ENCODE data around the gene ICE1.

Gene ICE1

GRCh38 chr5:5423586-5423985 is 1.1 kb downstream of the ICE1 start:
- peaks cover 7% of the 10 kb centered on the region for H3K9me3 ChIP-seq (ENCODE audit: insufficient read depth, low read length)
- peak overlapping the region; percentile 82 for H3K4me3 ChIP-seq (ENCODE audit: insufficient read length, low read depth)
- TF ChIP-seq YY1 (IDR thresholded peaks at IDR 0.05; ENCODE audit: insufficient read depth, insufficient read length) = no peak
- TF ChIP-seq SUZ12 (IDR thresholded peaks at IDR 0.05; ENCODE audit: extremely low read depth, insufficient read depth, insufficient read length) = no peak
- no peak for TF ChIP-seq ZNF274 (IDR thresholded peaks at IDR 0.05; ENCODE audit: low read depth, low read length)
- no peaks in the 10 kb centered on the region for H3K27me3 ChIP-seq (ENCODE audit: insufficient read depth, insufficient read length)
- no peak for DNase-seq (ENCODE audit: low read depth, low spot score)
- no peaks in the 10 kb centered on the region for H3K4me1 ChIP-seq (ENCODE audit: insufficient read depth, insufficient read length)
- H3K9ac ChIP-seq (ENCODE audit: insufficient read length, low read depth) = peak overlapping the region; percentile 85
- H3K36me3 ChIP-seq (ENCODE audit: insufficient read depth, insufficient read length, low read length) = peaks cover 14% of the 10 kb centered on the region

- peaks cover 7% of the 10 kb centered on the region for H3K9me3 ChIP-seq (ENCODE audit: insufficient read depth, low read length)
- H3K4me3 ChIP-seq (ENCODE audit: insufficient read length, low read depth) = no peak overlapping the region
- H3K9ac ChIP-seq (ENCODE audit: insufficient read length, low read depth) = no peak overlapping the region
- H3K36me3 ChIP-seq (ENCODE audit: insufficient read depth, insufficient read length, low read length) = peaks cover 22% of the 10 kb centered on the region
- no peak for TF ChIP-seq ZNF274 (IDR thresholded peaks at IDR 0.05; ENCODE audit: low read depth, low read length)
- no peak for TF ChIP-seq SUZ12 (IDR thresholded peaks at IDR 0.05; ENCODE audit: extremely low read depth, insufficient read depth, insufficient read length)
- TF ChIP-seq YY1 (IDR thresholded peaks at IDR 0.05; ENCODE audit: insufficient read depth, insufficient read length) = no peak
- H3K4me1 ChIP-seq (ENCODE audit: insufficient read depth, insufficient read length) = no peaks in the 10 kb centered on the region
- no peak for DNase-seq (ENCODE audit: low read depth, low spot score)
- no peaks in the 10 kb centered on the region for H3K27me3 ChIP-seq (ENCODE audit: insufficient read depth, insufficient read length)
Observed at GRCh38 chr5:5424736-5425135, 2.3 kb downstream of the ICE1 start.

GRCh38 chr5:5430136-5430535 is 7.7 kb downstream of the ICE1 start:
- Histone ChIP-seq H3K27me3 (ENCODE audit: insufficient read depth, insufficient read length) (no peaks in the 10 kb centered on the region), H3K4me3 (ENCODE audit: insufficient read length, low read depth) (no peak overlapping the region), H3K9me3 (ENCODE audit: insufficient read depth, low read length) (peaks cover 7% of the 10 kb centered on the region), H3K9ac (ENCODE audit: insufficient read length, low read depth) (no peak overlapping the region), H3K36me3 (ENCODE audit: insufficient read depth, insufficient read length, low read length) (peaks cover 21% of the 10 kb centered on the region), H3K4me1 (ENCODE audit: insufficient read depth, insufficient read length) (no peaks in the 10 kb centered on the region)
- DNase-seq (ENCODE audit: low read depth, low spot score) = no peak
- TF ChIP-seq ZNF274 (IDR thresholded peaks at IDR 0.05; ENCODE audit: low read depth, low read length) = no peak
- no peak for TF ChIP-seq YY1 (IDR thresholded peaks at IDR 0.05; ENCODE audit: insufficient read depth, insufficient read length)

GRCh38 chr5:5432020-5432707 is 9.7 kb downstream of the ICE1 start:
- TF ChIP-seq ZNF274 (IDR thresholded peaks at IDR 0.05; ENCODE audit: low read depth, low read length) = no peak
- no peaks in the 10 kb centered on the region for H3K27me3 ChIP-seq (ENCODE audit: insufficient read depth, insufficient read length)
- peaks cover 17% of the 10 kb centered on the region for H3K36me3 ChIP-seq (ENCODE audit: insufficient read depth, insufficient read length, low read length)
- H3K4me1 ChIP-seq (ENCODE audit: insufficient read depth, insufficient read length) = no peaks in the 10 kb centered on the region
- no peak for DNase-seq (ENCODE audit: low read depth, low spot score)
- H3K9ac ChIP-seq (ENCODE audit: insufficient read length, low read depth) = no peak overlapping the region
- peaks cover 7% of the 10 kb centered on the region for H3K9me3 ChIP-seq (ENCODE audit: insufficient read depth, low read length)
- H3K4me3 ChIP-seq (ENCODE audit: insufficient read length, low read depth) = no peak overlapping the region

GRCh38 chr5:5436203-5436760 is 13.8 kb downstream of the ICE1 start:
- Histone ChIP-seq H3K27me3 (ENCODE audit: insufficient read depth, insufficient read length) (no peaks in the 10 kb centered on the region), H3K9ac (ENCODE audit: insufficient read length, low read depth) (no peak overlapping the region), H3K4me1 (ENCODE audit: insufficient read depth, insufficient read length) (no peaks in the 10 kb centered on the region), H3K36me3 (ENCODE audit: insufficient read depth, insufficient read length, low read length) (peaks cover 8% of the 10 kb centered on the region), H3K4me3 (ENCODE audit: insufficient read length, low read depth) (no peak overlapping the region), H3K9me3 (ENCODE audit: insufficient read depth, low read length) (no peaks in the 10 kb centered on the region)
- TF ChIP-seq SUZ12 (IDR thresholded peaks at IDR 0.05; ENCODE audit: extremely low read depth, insufficient read depth, insufficient read length) (no peak), ZNF274 (IDR thresholded peaks at IDR 0.05; ENCODE audit: low read depth, low read length) (no peak), YY1 (IDR thresholded peaks at IDR 0.05; ENCODE audit: insufficient read depth, insufficient read length) (no peak)
- no peak for DNase-seq (ENCODE audit: low read depth, low spot score)

GRCh38 chr5:5437227-5438172 is 15.0 kb downstream of the ICE1 start:
- no peak for DNase-seq (ENCODE audit: low read depth, low spot score)
- Histone ChIP-seq H3K4me1 (ENCODE audit: insufficient read depth, insufficient read length) (no peaks in the 10 kb centered on the region), H3K4me3 (ENCODE audit: insufficient read length, low read depth) (no peak overlapping the region), H3K9ac (ENCODE audit: insufficient read length, low read depth) (no peak overlapping the region), H3K27me3 (ENCODE audit: insufficient read depth, insufficient read length) (no peaks in the 10 kb centered on the region), H3K36me3 (ENCODE audit: insufficient read depth, insufficient read length, low read length) (peaks cover 6% of the 10 kb centered on the region), H3K9me3 (ENCODE audit: insufficient read depth, low read length) (no peaks in the 10 kb centered on the region)
- TF ChIP-seq YY1 (IDR thresholded peaks at IDR 0.05; ENCODE audit: insufficient read depth, insufficient read length) = no peak
- TF ChIP-seq ZNF274 (IDR thresholded peaks at IDR 0.05; ENCODE audit: low read depth, low read length) = no peak
- TF ChIP-seq SUZ12 (IDR thresholded peaks at IDR 0.05; ENCODE audit: extremely low read depth, insufficient read depth, insufficient read length) = no peak

GRCh38 chr5:5451863-5452262 is 29.4 kb downstream of the ICE1 start:
- Histone ChIP-seq H3K27me3 (ENCODE audit: insufficient read depth, insufficient read length) (no peaks in the 10 kb centered on the region), H3K36me3 (ENCODE audit: insufficient read depth, insufficient read length, low read length) (peaks cover 75% of the 10 kb centered on the region), H3K4me3 (ENCODE audit: insufficient read length, low read depth) (no peak overlapping the region), H3K4me1 (ENCODE audit: insufficient read depth, insufficient read length) (no peaks in the 10 kb centered on the region), H3K9me3 (ENCODE audit: insufficient read depth, low read length) (no peaks in the 10 kb centered on the region), H3K9ac (ENCODE audit: insufficient read length, low read depth) (no peak overlapping the region)
- no peak for DNase-seq (ENCODE audit: low read depth, low spot score)
- TF ChIP-seq YY1 (IDR thresholded peaks at IDR 0.05; ENCODE audit: insufficient read depth, insufficient read length) (no peak), SUZ12 (IDR thresholded peaks at IDR 0.05; ENCODE audit: extremely low read depth, insufficient read depth, insufficient read length) (no peak), ZNF274 (IDR thresholded peaks at IDR 0.05; ENCODE audit: low read depth, low read length) (no peak)
